ENCODE measurements around the gene FUT7. TPM values are rescaled to one million over a fixed set of nuclear protein-coding genes. Genes with fewer than 3 reads are reported as not detected.
A peak's percentile ranks its signal among the peaks of the same experiment; 100 is the strongest.

Gene FUT7
- total and polyA plus RNA-seq, 2 of the 13 experiments (the other 11 are each of a cell fraction or from before 2014, with no cell fraction given) = 0.05 TPM; not detected in 1

DNA sequence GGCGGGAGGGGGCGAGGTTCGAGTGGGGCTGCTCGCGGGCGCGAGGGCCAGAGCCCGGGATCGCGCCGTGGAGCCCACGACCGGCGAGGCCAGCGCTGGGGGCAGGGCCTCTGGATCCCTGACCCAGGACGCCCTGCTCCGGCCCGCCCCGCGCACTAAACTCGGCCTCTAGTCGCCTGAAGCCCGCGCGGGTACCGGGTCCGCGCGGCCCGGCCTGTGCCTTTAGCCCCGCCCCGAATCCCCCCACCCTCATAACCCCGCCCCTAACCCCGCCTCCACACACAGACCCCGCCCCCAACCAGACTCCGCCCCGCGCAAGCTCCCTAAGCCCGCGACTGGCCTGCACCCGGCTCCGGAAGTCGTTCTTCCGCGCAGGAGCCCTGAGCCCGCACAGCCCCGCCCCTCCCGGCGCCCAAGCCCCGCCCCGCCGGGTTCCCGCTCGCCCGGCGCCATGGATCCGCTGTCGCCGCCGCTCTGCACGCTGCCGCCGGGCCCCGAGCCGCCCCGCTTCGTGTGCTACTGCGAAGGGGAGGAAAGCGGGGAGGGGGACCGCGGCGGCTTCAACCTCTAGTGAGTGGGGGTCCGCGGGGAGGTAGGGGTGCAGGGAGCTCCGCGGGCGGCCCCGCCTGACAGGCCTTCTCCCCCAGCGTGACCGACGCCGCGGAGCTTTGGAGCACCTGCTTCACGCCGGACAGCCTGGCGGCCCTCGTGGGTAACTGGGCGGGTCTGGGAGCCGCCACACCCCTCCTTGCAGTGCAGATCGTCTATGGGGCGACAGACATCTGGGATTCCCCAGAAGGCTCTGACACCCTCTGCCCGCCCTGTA is 39.7 kb downstream of the FUT7 start, which contains the start of gene PAXX (continued):
- TF ChIP-seq CENPT (CRISPR knock-in tag; IDR thresholded peaks at IDR 0.05; ENCODE audit: low read depth) (0 out of 2 replicates have a peak, but pooled peaks have one; percentile 36), ZNF816 (CRISPR knock-in tag; IDR thresholded peaks at IDR 0.05; ENCODE audit: borderline replicate concordance) (no peak), SUZ12 (IDR thresholded peaks at IDR 0.05; ENCODE audit: low read depth, low read length) (no peak), NONO (IDR thresholded peaks at IDR 0.05) (no peak), NONO (CRISPR knock-in tag; conservative IDR thresholded peaks at IDR 0.05) (peak; percentile 47; the same call in 1 of the 2 replicates), SNAI1 (CRISPR knock-in tag; IDR thresholded peaks at IDR 0.05; ENCODE audit: borderline replicate concordance) (no peak), KAT8 (CRISPR knock-in tag; IDR thresholded peaks at IDR 0.05) (no peak), ZMAT3 (CRISPR knock-in tag; conservative IDR thresholded peaks at IDR 0.05) (peak; percentile 76), ERF (CRISPR knock-in tag; IDR thresholded peaks at IDR 0.05) (peak; percentile 63; the same call in 1 of the 2 replicates), SRSF9 (IDR thresholded peaks at IDR 0.05; ENCODE audit: borderline replicate concordance, insufficient read depth, low read depth, low read length, poor library complexity, severe bottlenecking) (no peak), MEIS2 (CRISPR knock-in tag; IDR thresholded peaks at IDR 0.05) (no peak; the same call in 1 of the 2 replicates), ZNF558 (CRISPR knock-in tag; IDR thresholded peaks at IDR 0.05; ENCODE audit: borderline replicate concordance) (peak; percentile 55; the same call in 1 of the 2 replicates), TMF1 (CRISPR knock-in tag; IDR thresholded peaks at IDR 0.05; ENCODE audit: low read depth) (peak; percentile 79; the same call in 1 of the 2 replicates), NFE2L2 (IDR thresholded peaks at IDR 0.05; ENCODE audit: low read length) (no peak), ZNF350 (CRISPR knock-in tag; IDR thresholded peaks at IDR 0.05; ENCODE audit: borderline replicate concordance, low read depth) (no peak), TCF7L2 (IDR thresholded peaks at IDR 0.05; ENCODE audit: low read depth, low read length) (no peak)
- TF ChIP-seq, protein P1, sequence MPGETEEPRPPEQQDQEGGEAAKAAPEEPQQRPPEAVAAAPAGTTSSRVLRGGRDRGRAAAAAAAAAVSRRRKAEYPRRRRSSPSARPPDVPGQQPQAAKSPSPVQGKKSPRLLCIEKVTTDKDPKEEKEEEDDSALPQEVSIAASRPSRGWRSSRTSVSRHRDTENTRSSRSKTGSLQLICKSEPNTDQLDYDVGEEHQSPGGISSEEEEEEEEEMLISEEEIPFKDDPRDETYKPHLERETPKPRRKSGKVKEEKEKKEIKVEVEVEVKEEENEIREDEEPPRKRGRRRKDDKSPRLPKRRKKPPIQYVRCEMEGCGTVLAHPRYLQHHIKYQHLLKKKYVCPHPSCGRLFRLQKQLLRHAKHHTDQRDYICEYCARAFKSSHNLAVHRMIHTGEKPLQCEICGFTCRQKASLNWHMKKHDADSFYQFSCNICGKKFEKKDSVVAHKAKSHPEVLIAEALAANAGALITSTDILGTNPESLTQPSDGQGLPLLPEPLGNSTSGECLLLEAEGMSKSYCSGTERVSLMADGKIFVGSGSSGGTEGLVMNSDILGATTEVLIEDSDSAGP (CRISPR knock-in tag; IDR thresholded peaks at IDR 0.05; ENCODE audit: borderline replicate concordance) = no peak; the same call in 1 of the 2 replicates
- TF ChIP-seq, protein P2, sequence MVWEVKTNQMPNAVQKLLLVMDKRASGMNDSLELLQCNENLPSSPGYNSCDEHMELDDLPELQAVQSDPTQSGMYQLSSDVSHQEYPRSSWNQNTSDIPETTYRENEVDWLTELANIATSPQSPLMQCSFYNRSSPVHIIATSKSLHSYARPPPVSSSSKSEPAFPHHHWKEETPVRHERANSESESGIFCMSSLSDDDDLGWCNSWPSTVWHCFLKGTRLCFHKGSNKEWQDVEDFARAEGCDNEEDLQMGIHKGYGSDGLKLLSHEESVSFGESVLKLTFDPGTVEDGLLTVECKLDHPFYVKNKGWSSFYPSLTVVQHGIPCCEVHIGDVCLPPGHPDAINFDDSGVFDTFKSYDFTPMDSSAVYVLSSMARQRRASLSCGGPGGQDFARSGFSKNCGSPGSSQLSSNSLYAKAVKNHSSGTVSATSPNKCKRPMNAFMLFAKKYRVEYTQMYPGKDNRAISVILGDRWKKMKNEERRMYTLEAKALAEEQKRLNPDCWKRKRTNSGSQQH (CRISPR knock-in tag; IDR thresholded peaks at IDR 0.05; ENCODE audit: low read depth) = no peak
